H54 (cell line): ENCODE data around the gene MED7.

ENCODE experiments used
- DNase-seq: peaks from one replicate; pipeline ENCODE4 v3.0.0; 2011; ENCODE audit warnings: low spot score, mixed read lengths; ENCODE audit not compliant: insufficient read length
- FAIRE-seq: peaks from 3 replicates; lab custom pipeline; 2011; peaks lifted over from hg19 to GRCh38; lab: Jason Lieb, UNC
- POLR2A ChIP-seq: IDR thresholded peaks from 2 replicates; pipeline ENCODE4 v1.6.1; 2011; ENCODE audit warnings: low read depth, mild to moderate bottlenecking, low read length

Gene MED7

GRCh38 chr5:157148734-157149615, 6.3 kb upstream of the MED7 start:
- TF ChIP-seq POLR2A: no peak

DNA sequence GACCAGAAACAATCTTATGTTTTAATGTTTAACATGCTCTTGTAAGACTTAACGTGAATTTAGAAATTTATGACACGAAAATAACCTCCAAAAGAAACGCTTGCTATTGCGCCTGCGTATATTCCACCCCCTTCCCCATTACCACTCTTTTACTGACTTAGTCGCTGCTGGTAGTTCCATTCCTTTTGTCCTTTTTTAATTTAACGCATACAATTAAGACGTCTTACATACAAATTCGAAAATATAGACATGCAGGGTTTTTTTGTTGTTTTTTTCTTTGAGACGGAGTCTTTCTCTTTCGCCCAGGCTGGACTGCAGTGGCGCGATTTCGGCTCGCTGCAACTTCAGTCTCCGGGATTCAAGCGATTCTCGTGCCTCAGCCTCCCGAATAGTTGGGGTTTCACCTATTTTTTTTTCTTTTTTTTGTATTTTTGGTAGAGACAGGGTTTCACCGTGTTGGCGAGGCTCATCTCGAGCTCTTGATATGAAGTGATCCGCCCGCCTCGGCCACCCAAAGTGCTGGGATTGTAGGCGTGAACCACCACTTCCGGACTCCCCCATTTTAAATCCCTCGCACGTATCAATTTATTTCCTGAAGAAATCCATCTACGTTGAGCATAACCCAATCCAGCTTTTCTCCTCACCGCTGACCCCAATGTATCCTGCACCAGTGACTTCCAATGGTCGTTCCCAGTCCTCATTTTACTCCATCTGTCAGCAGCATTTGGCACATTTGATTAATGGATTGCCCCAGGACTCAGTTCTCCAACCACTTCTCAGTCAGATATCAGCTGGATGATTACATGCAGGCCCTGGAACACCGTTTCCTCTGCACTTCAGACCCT, 684 bp upstream of the MED7 start:
- peak; percentile 22 for DNase-seq
- no peak for TF ChIP-seq POLR2A
- no peak for FAIRE-seq

More at GRCh38 chr5:157148734-157149615, 6.3 kb upstream of the MED7 start:
- FAIRE-seq (peak; percentile 75), DNase-seq (peak; percentile 46)

DNA sequence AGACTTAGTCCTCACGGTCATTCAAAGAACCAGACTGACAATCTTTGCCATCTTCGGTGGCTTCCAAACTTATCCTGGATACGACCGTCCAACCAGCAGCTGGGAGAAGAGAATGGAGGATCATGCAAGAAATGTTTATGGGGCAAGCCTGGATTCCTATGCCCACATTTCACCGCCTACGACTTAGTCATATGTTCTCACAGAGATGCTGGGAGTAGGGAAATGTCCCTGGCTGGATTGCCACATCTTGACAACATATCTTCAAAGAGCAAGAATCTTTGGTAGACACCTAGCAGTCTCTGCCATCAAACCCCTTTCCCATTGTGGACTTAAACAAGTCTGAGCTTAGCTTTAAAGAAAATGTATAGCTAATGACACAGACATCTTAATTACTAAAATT, 5.0 kb downstream of the MED7 start:
- no peak for TF ChIP-seq POLR2A
- FAIRE-seq: no peak
- no peak for DNase-seq

- FAIRE-seq (no peak), DNase-seq (no peak)
- TF ChIP-seq POLR2A: no peak
Measured at GRCh38 chr5:157132281-157132612, 10.4 kb downstream of the MED7 start.

DNA sequence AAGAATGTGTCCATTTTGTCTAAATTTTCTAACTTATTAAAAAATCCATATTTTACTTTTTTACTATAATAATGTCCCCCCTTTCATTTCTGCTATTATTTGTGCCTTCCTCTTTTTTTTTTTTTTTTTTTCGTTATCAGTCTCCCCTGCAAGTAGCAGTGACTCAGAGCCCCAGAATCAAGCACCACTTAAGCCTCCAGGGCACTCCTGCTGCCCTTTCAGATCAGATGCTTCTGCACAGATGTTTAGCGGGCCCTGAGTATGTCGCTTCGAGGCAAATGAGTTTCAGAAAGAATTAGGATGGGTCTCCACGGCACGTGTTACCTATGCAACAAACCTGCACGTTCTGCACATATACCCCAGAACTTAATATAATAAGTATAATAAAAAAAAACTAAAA, 11.7 kb downstream of the MED7 start:
- TF ChIP-seq POLR2A: no peak
- DNase-seq (no peak), FAIRE-seq (no peak)

- FAIRE-seq (no peak), DNase-seq (no peak)
- TF ChIP-seq POLR2A: no peak
Measured at GRCh38 chr5:157121709-157122108, 21.0 kb downstream of the MED7 start.

DNA sequence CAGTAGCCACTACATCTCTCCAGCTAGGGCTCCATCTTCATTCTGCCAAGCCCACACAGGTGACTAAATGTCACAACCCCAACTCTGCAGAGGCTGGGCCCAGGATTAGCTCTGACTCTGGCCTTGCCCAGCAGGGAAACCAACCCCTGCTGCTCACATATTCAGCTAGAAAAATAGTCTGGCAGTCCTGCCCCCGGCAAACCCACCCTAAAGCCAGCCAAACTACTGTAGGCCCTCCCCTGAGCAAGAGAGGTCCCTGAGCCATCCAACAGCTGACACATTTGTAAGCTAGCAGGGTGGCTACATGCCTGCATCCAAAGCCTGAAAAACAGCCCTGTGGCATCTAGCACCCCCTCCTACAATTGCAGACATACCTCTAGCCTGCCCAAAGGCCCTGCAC, 22.6 kb downstream of the MED7 start:
- no peak for FAIRE-seq
- no peak for TF ChIP-seq POLR2A

DNA sequence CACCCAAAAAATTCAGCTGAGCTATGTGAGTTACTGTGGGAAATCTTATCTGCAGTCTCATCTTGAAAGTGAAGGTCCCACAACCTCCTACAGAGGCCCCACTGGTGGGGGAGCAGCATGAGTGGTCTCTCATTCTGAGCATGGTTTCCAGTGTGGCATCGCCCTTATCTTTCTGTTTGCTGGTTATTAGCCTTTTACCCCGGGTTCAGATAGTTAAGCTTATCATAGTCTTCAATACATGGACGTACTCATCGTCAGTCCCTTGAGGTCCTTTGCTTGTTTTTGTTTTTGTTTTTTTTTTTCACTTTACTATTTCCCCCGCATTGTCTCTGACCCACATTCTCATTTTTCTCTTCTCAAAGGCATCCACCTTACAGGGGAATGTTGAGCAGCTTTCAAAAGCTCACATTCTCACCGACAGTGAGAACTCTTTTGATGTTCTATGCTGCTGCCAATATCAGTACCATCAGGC, 26.1 kb downstream of the MED7 start:
- DNase-seq: no peak
- TF ChIP-seq POLR2A: no peak
- no peak for FAIRE-seq

More for the DNA sequence above, 22.6 kb downstream of the MED7 start:
- no peak for DNase-seq

- DNase-seq: no peak
- no peak for TF ChIP-seq POLR2A
- no peak for FAIRE-seq
Measured at GRCh38 chr5:157115502-157115901, 27.2 kb downstream of the MED7 start.

GRCh38 chr5:157115012-157115411, 27.7 kb downstream of the MED7 start:
- DNase-seq (no peak), FAIRE-seq (no peak)
- no peak for TF ChIP-seq POLR2A

GRCh38 chr5:157113002-157113401, 29.7 kb downstream of the MED7 start:
- TF ChIP-seq POLR2A: no peak
- FAIRE-seq (no peak), DNase-seq (no peak)

DNA sequence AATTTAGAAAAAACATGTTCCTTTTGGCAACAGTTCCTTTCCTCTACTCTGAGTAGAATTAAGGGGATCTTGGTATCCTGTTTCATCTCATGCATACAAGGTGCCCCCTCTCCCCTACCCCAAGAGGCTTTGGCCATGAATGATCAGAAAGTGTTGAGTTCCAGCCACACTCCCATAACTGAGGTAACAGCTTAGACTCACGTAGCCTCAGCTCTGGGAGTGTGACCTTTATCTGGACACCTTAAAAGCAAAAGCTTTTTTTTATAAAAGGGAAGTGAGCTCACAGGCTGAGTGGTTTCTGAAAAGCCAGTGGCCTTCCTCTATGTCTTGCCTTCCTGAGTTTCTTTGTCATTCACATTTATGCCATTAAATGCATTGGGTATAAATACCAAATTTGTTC, 32.9 kb downstream of the MED7 start:
- no peak for TF ChIP-seq POLR2A
- FAIRE-seq: no peak
- no peak for DNase-seq

DNA sequence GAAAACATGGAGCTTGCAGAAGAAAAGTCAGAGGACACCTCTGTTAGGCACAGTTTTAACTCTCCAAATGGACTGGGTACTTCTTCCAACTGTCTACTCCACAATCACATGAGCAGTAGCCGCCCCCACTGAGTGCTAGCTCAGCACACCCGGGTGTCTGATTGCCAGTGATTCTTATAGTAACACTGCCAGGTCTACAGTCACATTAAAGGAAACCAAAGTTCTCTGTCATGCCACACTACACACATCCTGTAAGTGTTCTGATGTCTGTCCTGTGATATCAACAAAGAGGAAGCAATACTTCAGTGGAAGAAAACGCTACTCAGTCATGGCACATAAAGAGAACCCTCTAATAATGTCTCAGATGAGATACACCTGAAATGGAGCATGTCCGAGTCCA, 33.7 kb downstream of the MED7 start, which contains the start of gene HAVCR2:
TSS of gene HAVCR2 (minus strand) at position 69 of the 400 bp plus-strand sequence. CDS start at position 8, 61 bp downstream.
- DNase-seq: no peak
- no peak for FAIRE-seq
- no peak for TF ChIP-seq POLR2A

DNA sequence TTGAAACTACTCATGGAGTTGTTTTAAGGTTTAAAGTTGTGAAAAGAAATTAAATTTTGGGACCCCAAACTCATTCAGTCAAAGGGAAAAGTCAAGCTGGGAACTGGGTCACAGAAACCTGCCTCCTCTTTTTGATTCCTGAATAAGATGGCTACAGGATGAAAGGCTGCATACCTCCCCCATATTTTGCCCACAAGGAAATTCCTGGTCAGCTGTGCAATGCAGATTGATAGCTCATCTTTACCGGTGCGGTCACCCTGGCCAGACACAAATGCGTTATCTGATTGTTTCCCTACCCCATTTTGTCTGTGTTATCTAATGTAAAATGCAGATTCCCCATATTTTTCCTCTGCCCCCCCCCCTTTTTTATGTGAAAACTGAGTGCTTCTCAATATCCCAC, 35.2 kb downstream of the MED7 start:
- no peak for TF ChIP-seq POLR2A
- no peak for DNase-seq
- FAIRE-seq: no peak
